Hepatocyte (in vitro differentiated cells): ENCODE measurements around the gene HRH2.

ENCODE experiments used
- EZH2 ChIP-seq: fragments of 200-600 bp; sonication (generic); IDR thresholded peaks from 2 replicates; pipeline ENCODE4 v1.6.1; 2016; ENCODE audit warnings: antibody characterized with exemption, mild to moderate bottlenecking, borderline replicate concordance
- TF ChIP-seq, protein P1 (sequence below): fragments of 200-600 bp; sonication (generic); IDR thresholded peaks from 2 replicates; pipeline ENCODE4 v1.5.1; 2016; ENCODE audit warnings: antibody characterized with exemption, mild to moderate bottlenecking; ENCODE audit not compliant: poor library complexity

DNA sequence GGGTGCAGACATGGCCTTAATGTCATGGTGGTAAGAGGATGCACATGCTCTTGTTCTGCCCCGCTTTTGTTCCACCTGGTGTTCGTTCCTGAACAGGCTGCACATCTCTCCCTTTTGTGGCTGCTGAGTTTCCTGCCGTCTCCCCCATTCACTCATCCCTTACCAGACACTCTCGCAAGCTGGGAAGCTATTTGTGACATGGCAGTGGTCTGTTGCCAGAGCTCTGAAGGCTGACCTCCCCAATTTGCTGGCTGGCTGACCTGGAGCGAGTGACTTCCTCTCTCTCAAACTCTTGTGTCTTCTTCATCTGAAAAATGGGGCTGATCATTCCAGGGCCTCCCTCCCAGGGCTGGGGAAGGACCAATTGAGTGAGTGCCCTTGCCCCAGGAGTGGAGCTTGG is 35.9 kb downstream of the HRH2 start:
- TF ChIP-seq, protein P1, sequence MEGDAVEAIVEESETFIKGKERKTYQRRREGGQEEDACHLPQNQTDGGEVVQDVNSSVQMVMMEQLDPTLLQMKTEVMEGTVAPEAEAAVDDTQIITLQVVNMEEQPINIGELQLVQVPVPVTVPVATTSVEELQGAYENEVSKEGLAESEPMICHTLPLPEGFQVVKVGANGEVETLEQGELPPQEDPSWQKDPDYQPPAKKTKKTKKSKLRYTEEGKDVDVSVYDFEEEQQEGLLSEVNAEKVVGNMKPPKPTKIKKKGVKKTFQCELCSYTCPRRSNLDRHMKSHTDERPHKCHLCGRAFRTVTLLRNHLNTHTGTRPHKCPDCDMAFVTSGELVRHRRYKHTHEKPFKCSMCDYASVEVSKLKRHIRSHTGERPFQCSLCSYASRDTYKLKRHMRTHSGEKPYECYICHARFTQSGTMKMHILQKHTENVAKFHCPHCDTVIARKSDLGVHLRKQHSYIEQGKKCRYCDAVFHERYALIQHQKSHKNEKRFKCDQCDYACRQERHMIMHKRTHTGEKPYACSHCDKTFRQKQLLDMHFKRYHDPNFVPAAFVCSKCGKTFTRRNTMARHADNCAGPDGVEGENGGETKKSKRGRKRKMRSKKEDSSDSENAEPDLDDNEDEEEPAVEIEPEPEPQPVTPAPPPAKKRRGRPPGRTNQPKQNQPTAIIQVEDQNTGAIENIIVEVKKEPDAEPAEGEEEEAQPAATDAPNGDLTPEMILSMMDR = no peak
- no peak for TF ChIP-seq EZH2
